22Rv1 (cell line): Measurements from ENCODE around the gene TNIP1.

ENCODE experiments used
- CTCF ChIP-seq: fragments of 450-650 bp; IDR thresholded peaks from 2 replicates; pipeline ENCODE4 v1.5.1; 2017; ENCODE audit warnings: mild to moderate bottlenecking
- ZFX ChIP-seq: fragments of 450-650 bp; IDR thresholded peaks from 2 replicates; pipeline ENCODE4 v1.6.1; 2017; ENCODE audit warnings: antibody characterized with exemption, borderline replicate concordance

DNA sequence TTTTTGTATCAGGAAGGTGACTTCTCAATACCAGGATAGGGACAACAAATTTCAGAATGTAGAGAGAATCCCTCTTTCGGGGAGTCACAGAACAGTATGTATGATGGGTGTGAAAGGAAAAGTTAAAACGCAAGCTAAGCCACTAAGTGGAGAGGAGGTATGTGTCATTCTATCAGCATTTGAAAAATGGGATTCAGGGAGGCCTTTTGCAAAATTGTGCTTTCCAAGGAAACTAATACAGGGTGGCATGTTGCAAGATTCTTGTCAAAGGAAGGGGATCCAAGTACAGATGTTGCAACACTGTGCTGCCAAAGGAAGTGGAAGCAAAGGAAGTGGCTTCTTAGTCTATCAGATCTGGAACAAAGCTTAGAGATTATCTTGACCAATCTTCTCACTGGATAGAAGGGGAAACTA lies 12.6 kb upstream of the TNIP1 start:
- TF ChIP-seq CTCF (no peak), ZFX (no peak)
